ENCODE measurements around the gene AGER. TPM values are rescaled to one million over a fixed set of nuclear protein-coding genes. Genes with fewer than 3 reads are reported as not detected.

The AGER gene
- polyA plus RNA-seq, 4 donors = 14.3 to 30.0 (median 21.3) TPM

GRCh38 chr6:32174416-32174815, 9.6 kb downstream of the AGER start:
- no peak for DNase-seq (ENCODE audit: low read depth in 4 of 4, low spot score in 3 of 4)

- no peak for DNase-seq (ENCODE audit: low read depth in 4 of 4, low spot score in 3 of 4)
Observed at GRCh38 chr6:32173051-32173727, 10.9 kb downstream of the AGER start.

- DNase-seq (ENCODE audit: low read depth in 4 of 4, low spot score in 3 of 4) = no peak
Observed at GRCh38 chr6:32171234-32171633, 12.8 kb downstream of the AGER start.

GRCh38 chr6:32170294-32170693, 13.8 kb downstream of the AGER start:
- DNase-seq (ENCODE audit: low read depth in 4 of 4, low spot score in 3 of 4) = no peak

- DNase-seq (ENCODE audit: low read depth in 4 of 4, low spot score in 3 of 4) = no peak
Observed at GRCh38 chr6:32168807-32169591, 15.1 kb downstream of the AGER start.

- DNase-seq (ENCODE audit: low read depth in 4 of 4, low spot score in 3 of 4) = no peak
Observed at GRCh38 chr6:32168350-32168749, 15.7 kb downstream of the AGER start.

GRCh38 chr6:32167761-32168262, 16.2 kb downstream of the AGER start:
- no peak for DNase-seq (ENCODE audit: low read depth in 4 of 4, low spot score in 3 of 4)

GRCh38 chr6:32167154-32167760, 16.8 kb downstream of the AGER start:
- DNase-seq (ENCODE audit: low read depth in 4 of 4, low spot score in 3 of 4) = no peak

GRCh38 chr6:32166411-32167061, 17.5 kb downstream of the AGER start:
- no peak for DNase-seq (ENCODE audit: low read depth in 4 of 4, low spot score in 3 of 4)

- no peak for DNase-seq (ENCODE audit: low read depth in 4 of 4, low spot score in 3 of 4)
Observed at GRCh38 chr6:32164295-32164694, 19.8 kb downstream of the AGER start, which contains the start of gene EGFL8. Gene EGFL8 (plus strand): TSS chr6:32164595. CDS start chr6:32166166, 1,571 bp downstream.

GRCh38 chr6:32163559-32164258, 20.3 kb downstream of the AGER start:
- no peak for DNase-seq (ENCODE audit: low read depth in 4 of 4, low spot score in 3 of 4)

- DNase-seq (ENCODE audit: low read depth in 4 of 4, low spot score in 3 of 4) = no peak
Observed at GRCh38 chr6:32158052-32158451, 26.0 kb downstream of the AGER start.

GRCh38 chr6:32156891-32157290, 27.2 kb downstream of the AGER start:
- no peak for DNase-seq (ENCODE audit: low read depth in 4 of 4, low spot score in 3 of 4)

GRCh38 chr6:32154514-32155161, 29.4 kb downstream of the AGER start:
- DNase-seq (ENCODE audit: low read depth in 4 of 4, low spot score in 3 of 4) = peak in 1 of 4 donors; percentile 73

GRCh38 chr6:32153564-32154513, 30.2 kb downstream of the AGER start, which contains the start of gene PPT2:
Gene PPT2 (plus strand): TSS chr6:32154141. CDS start chr6:32154595, 454 bp downstream.
- DNase-seq (ENCODE audit: low read depth in 4 of 4, low spot score in 3 of 4) = peak; percentile 85 to 92 (median 88)

GRCh38 chr6:32152769-32153563, 31.1 kb downstream of the AGER start:
- no peak for DNase-seq (ENCODE audit: low read depth in 4 of 4, low spot score in 3 of 4)

- no peak for DNase-seq (ENCODE audit: low read depth in 4 of 4, low spot score in 3 of 4)
Observed at GRCh38 chr6:32151863-32152768, 31.9 kb downstream of the AGER start, which contains the start of gene PRRT1. Gene PRRT1 (minus strand): TSS chr6:32151939. CDS start chr6:32151827, 112 bp downstream.
